ENCODE measurements around the gene PRPF40B.

Gene PRPF40B

GRCh38 chr12:49627752-49628360, 4.5 kb downstream of the PRPF40B start:
- TF ChIP-seq CTCF (conservative IDR thresholded peaks at IDR 0.05; ENCODE audit: control insufficient read depth, insufficient read depth, low read depth, low read length): no peak
- peak; percentile 74 for DNase-seq (ENCODE audit: low read depth)

GRCh38 chr12:49631336-49631907, 8.1 kb downstream of the PRPF40B start:
- no peak overlapping the region for H3K4me3 ChIP-seq (ENCODE audit: control insufficient read depth, low read depth, low read length)
- DNase-seq (ENCODE audit: low read depth): no peak
- TF ChIP-seq CTCF (conservative IDR thresholded peaks at IDR 0.05; ENCODE audit: control insufficient read depth, insufficient read depth, low read depth, low read length): no peak

More at GRCh38 chr12:49627752-49628360, 4.5 kb downstream of the PRPF40B start:
- no peak overlapping the region for H3K4me3 ChIP-seq (ENCODE audit: control insufficient read depth, low read depth, low read length)

- DNase-seq (ENCODE audit: low read depth): no peak
- no peak for TF ChIP-seq CTCF (conservative IDR thresholded peaks at IDR 0.05; ENCODE audit: control insufficient read depth, insufficient read depth, low read depth, low read length)
- H3K4me3 ChIP-seq (ENCODE audit: control insufficient read depth, low read depth, low read length): no peak overlapping the region
Observed at GRCh38 chr12:49632401-49632800, 9.0 kb downstream of the PRPF40B start.

- DNase-seq (ENCODE audit: low read depth): no peak
- TF ChIP-seq CTCF (conservative IDR thresholded peaks at IDR 0.05; ENCODE audit: control insufficient read depth, insufficient read depth, low read depth, low read length): no peak
- H3K4me3 ChIP-seq (ENCODE audit: control insufficient read depth, low read depth, low read length): no peak overlapping the region
Observed at GRCh38 chr12:49632986-49633702, 9.8 kb downstream of the PRPF40B start.

GRCh38 chr12:49633703-49634345, 10.5 kb downstream of the PRPF40B start:
- TF ChIP-seq CTCF (conservative IDR thresholded peaks at IDR 0.05; ENCODE audit: control insufficient read depth, insufficient read depth, low read depth, low read length): no peak
- no peak for DNase-seq (ENCODE audit: low read depth)
- no peak overlapping the region for H3K4me3 ChIP-seq (ENCODE audit: control insufficient read depth, low read depth, low read length)

GRCh38 chr12:49635036-49635435, 11.7 kb downstream of the PRPF40B start:
- no peak overlapping the region for H3K4me3 ChIP-seq (ENCODE audit: control insufficient read depth, low read depth, low read length)
- no peak for TF ChIP-seq CTCF (conservative IDR thresholded peaks at IDR 0.05; ENCODE audit: control insufficient read depth, insufficient read depth, low read depth, low read length)
- DNase-seq (ENCODE audit: low read depth): no peak
